HepG2 (cell line): ENCODE measurements around the gene JMJD6. TPM values are rescaled to one million over a fixed set of nuclear protein-coding genes. Genes with fewer than 3 reads are reported as not detected.

Experiments
- ARID2 ChIP-seq: sonication (generic); formaldehyde crosslinking; IDR thresholded peaks from 2 replicates; pipeline ENCODE4 v1.8.1; 2022; ENCODE audit warnings: mild to moderate bottlenecking, missing genetic modification reagents, borderline replicate concordance
- ATF6 ChIP-seq: sonication (generic); formaldehyde crosslinking; conservative IDR thresholded peaks from 2 replicates; pipeline ENCODE4 v1.4.0; 2020; ENCODE audit warnings: missing genetic modification reagents
- DMAP1 ChIP-seq: IDR thresholded peaks from 2 replicates; pipeline ENCODE4 v1.6.1; 2016
- ERF ChIP-seq: IDR thresholded peaks from 2 replicates; pipeline ENCODE4 v1.6.1; 2018; ENCODE audit warnings: missing biosample characterization, missing genetic modification reagents
- HNRNPLL ChIP-seq: fragments of 200-400 bp; formaldehyde crosslinking; IDR thresholded peaks from 2 replicates; pipeline ENCODE4 v1.6.1; 2017; ENCODE audit warnings: mild to moderate bottlenecking, low read depth, low read length; ENCODE audit not compliant: poor library complexity, severe bottlenecking
- IRX3 ChIP-seq: sonication (generic); formaldehyde crosslinking; IDR thresholded peaks from 2 replicates; pipeline ENCODE4 v1.8.1; 2023; ENCODE audit warnings: mild to moderate bottlenecking, low read depth, missing genetic modification reagents, borderline replicate concordance
- PHF8 ChIP-seq: sonication (generic); formaldehyde crosslinking; IDR thresholded peaks from 2 replicates; pipeline ENCODE4 v1.5.0; 2020; ENCODE audit warnings: missing genetic modification reagents
- RBAK ChIP-seq: sonication (generic); formaldehyde crosslinking; IDR thresholded peaks from 2 replicates; pipeline ENCODE4 v1.5.1; 2020; ENCODE audit warnings: mild to moderate bottlenecking, missing genetic modification reagents
- RFX5 ChIP-seq: IDR thresholded peaks from 2 replicates; pipeline ENCODE4 v1.6.1; 2011; ENCODE audit warnings: low read depth, low read length, improper control_type of control experiment
- SSRP1 ChIP-seq: IDR thresholded peaks from 2 replicates; pipeline ENCODE4 v1.6.1; 2016; ENCODE audit warnings: control low read depth
- TBP ChIP-seq: sonication (generic); formaldehyde crosslinking; IDR thresholded peaks from 2 replicates; pipeline ENCODE4 v1.5.0; 2020; ENCODE audit warnings: missing genetic modification reagents
- THAP11 ChIP-seq: IDR thresholded peaks from 2 replicates; pipeline ENCODE4 v1.6.1; 2016; ENCODE audit warnings: missing biosample characterization, missing genetic modification reagents
- ZBTB46 ChIP-seq: sonication (generic); formaldehyde crosslinking; IDR thresholded peaks from 2 replicates; pipeline ENCODE4 v1.4.0; 2020; ENCODE audit warnings: mild to moderate bottlenecking, missing genetic modification reagents, borderline replicate concordance
- ZNF331 ChIP-seq: sonication (generic); formaldehyde crosslinking; IDR thresholded peaks from 2 replicates; pipeline ENCODE4 v1.4.0; 2020; ENCODE audit warnings: missing genetic modification reagents
- ZNF770 ChIP-seq: sonication (generic); formaldehyde crosslinking; IDR thresholded peaks from 2 replicates; pipeline ENCODE4 v1.5.0; 2020; ENCODE audit warnings: mild to moderate bottlenecking, missing genetic modification reagents
- ZNF790 ChIP-seq: sonication (generic); formaldehyde crosslinking; IDR thresholded peaks from 2 replicates; pipeline ENCODE4 v1.8.0; 2022; ENCODE audit warnings: missing genetic modification reagents, mild to moderate bottlenecking, borderline replicate concordance
- polyA plus RNA-seq, 8 experiments: library from polyadenylated mRNA; depleted of rRNA in 3 of 8; stranded (reverse) in 7 of 8; unstranded in 1 of 8; fragments of >200 nt; fragmentation: Illumina TruSeq in 4 of 8; extraction: Trizol in 4 of 8; gene quantifications; 2 replicates each; pipeline versions ENCODE4 v1.2.1 to v1.2.3, GENCODE V29; 2011 to 2016; ENCODE audit warnings: low read depth in 4 of 8, missing spikeins in 1 of 8, mixed read lengths in 1 of 8; ENCODE audit not compliant: insufficient read depth in 1 of 8
- total RNA-seq, 5 experiments: library from RNA; depleted of rRNA; stranded (reverse); fragments of >200 nt; fragmentation: Illumina TruSeq; extraction: Trizol; gene quantifications; 2 replicates each; pipeline ENCODE4 v1.2.3, GENCODE V29; 2016; ENCODE audit warnings: low read depth in 1 of 5
- TF ChIP-seq, protein P1 (sequence below): sonication (generic); formaldehyde crosslinking; IDR thresholded peaks from 2 replicates; pipeline ENCODE4 v1.4.0; 2020; ENCODE audit warnings: missing genetic modification reagents
- TF ChIP-seq, protein P2 (sequence below): sonication (generic); formaldehyde crosslinking; conservative IDR thresholded peaks from 2 replicates; pipeline ENCODE4 v1.8.0; 2022; ENCODE audit warnings: missing genetic modification reagents

Gene JMJD6
- total and polyA plus RNA-seq, 2 of the 13 experiments (the other 11 are each of a cell fraction or from before 2014, with no cell fraction given), result 33.6 to 41.0 TPM

DNA sequence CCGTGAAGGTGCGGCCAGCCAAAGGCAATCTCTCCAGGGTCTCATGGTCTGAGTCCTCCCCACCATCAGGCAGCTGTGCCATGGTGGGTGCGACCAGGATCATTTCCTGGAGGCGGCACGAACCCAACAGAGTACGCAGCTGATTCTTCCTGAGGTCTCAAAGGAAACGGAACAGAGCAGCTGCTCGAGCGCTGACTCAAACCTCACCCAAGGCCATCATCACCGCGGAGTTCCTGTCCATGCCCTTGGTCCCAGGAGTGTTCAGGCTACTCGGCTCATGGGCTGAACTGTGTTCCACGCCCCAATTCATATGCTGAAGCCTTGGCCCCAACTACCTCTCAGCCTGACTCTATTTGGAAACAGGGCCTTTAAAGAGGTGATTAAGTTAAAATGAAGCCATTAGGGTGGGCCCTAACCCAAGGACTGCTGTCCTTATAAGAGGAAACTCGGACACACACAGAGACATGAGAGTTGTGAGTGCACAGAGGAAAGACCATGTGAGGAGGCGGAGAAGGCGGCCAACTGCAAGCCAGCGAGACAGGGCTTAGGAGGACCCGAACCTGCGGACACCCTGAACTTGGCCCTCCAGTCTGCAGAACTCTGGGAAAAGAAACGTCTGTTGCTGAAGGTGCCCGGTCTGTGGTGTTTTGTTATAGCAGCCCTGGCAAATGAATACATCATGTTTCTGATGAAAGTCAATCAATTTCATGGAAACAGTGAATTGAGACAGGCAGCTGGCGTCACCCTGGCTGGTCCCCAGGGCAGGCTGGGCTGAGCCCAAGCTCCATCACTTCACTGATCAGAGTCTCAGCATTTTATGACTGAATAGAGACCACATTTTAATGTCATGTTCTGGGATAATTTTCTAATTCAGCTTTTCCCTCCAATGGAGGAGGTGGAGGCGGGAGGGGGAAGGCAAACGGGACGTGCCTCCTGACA lies 29.4 kb downstream of the JMJD6 start (continued):
- no peak for TF ChIP-seq RFX5
- TF ChIP-seq ZBTB46 (CRISPR knock-in tag), result no peak
- no peak for TF ChIP-seq TBP (CRISPR knock-in tag)
- TF ChIP-seq ZNF790 (CRISPR knock-in tag), result no peak
- TF ChIP-seq, protein P1, sequence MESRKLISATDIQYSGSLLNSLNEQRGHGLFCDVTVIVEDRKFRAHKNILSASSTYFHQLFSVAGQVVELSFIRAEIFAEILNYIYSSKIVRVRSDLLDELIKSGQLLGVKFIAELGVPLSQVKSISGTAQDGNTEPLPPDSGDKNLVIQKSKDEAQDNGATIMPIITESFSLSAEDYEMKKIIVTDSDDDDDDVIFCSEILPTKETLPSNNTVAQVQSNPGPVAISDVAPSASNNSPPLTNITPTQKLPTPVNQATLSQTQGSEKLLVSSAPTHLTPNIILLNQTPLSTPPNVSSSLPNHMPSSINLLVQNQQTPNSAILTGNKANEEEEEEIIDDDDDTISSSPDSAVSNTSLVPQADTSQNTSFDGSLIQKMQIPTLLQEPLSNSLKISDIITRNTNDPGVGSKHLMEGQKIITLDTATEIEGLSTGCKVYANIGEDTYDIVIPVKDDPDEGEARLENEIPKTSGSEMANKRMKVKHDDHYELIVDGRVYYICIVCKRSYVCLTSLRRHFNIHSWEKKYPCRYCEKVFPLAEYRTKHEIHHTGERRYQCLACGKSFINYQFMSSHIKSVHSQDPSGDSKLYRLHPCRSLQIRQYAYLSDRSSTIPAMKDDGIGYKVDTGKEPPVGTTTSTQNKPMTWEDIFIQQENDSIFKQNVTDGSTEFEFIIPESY (CRISPR knock-in tag), result 0 out of 2 replicates have a peak, but pooled peaks have one; percentile 23
- TF ChIP-seq, protein P2, sequence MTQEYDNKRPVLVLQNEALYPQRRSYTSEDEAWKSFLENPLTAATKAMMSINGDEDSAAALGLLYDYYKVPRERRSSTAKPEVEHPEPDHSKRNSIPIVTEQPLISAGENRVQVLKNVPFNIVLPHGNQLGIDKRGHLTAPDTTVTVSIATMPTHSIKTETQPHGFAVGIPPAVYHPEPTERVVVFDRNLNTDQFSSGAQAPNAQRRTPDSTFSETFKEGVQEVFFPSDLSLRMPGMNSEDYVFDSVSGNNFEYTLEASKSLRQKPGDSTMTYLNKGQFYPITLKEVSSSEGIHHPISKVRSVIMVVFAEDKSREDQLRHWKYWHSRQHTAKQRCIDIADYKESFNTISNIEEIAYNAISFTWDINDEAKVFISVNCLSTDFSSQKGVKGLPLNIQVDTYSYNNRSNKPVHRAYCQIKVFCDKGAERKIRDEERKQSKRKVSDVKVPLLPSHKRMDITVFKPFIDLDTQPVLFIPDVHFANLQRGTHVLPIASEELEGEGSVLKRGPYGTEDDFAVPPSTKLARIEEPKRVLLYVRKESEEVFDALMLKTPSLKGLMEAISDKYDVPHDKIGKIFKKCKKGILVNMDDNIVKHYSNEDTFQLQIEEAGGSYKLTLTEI (CRISPR knock-in tag), result no peak
- no peak for TF ChIP-seq ARID2
- TF ChIP-seq SSRP1 (CRISPR knock-in tag), result no peak
- no peak; the same call in 1 of the 2 replicates for TF ChIP-seq THAP11 (CRISPR knock-in tag)
- TF ChIP-seq RBAK (CRISPR knock-in tag), result no peak
- TF ChIP-seq DMAP1 (CRISPR knock-in tag), result no peak; the same call in 1 of the 2 replicates
- TF ChIP-seq ATF6 (CRISPR knock-in tag), result no peak
- TF ChIP-seq ERF (CRISPR knock-in tag), result 0 out of 2 replicates have a peak, but pooled peaks have one; percentile 69
- 0 out of 2 replicates have a peak, but pooled peaks have one; percentile 3 for TF ChIP-seq ZNF770 (CRISPR knock-in tag)
- TF ChIP-seq PHF8 (CRISPR knock-in tag), result no peak
- no peak for TF ChIP-seq IRX3 (CRISPR knock-in tag)
- TF ChIP-seq ZNF331 (CRISPR knock-in tag), result no peak; the same call in 1 of the 2 replicates
- TF ChIP-seq HNRNPLL, result no peak
